A549 (cell line): ENCODE measurements around the gene FAR2. TPM values are rescaled to one million over a fixed set of nuclear protein-coding genes. Genes with fewer than 3 reads are reported as not detected.
"Not testable (repeated sequence)": the region's sequence is repeated elsewhere in the genome, so short reads cannot be mapped to it uniquely, and the experiment has no call there.

Experiments used
- ATAC-seq, 2 experiments: fragments of 200-7000 bp in 1 of 2; fragments of >200 bp in 1 of 2; cut with Nextera tagmentation in 1 of 2; cut with Tn5 transposase in 1 of 2; 3 replicates each; pipeline versions ENCODE4 v1.8.0 to v1.9.1; 2018 to 2020; ENCODE audit warnings: mild to moderate bottlenecking in 1 of 2, moderate library complexity in 1 of 2
- CTCF ChIA-PET: fragments of 300-600 bp; sonication (Branson Sonifier 250); formaldehyde crosslinking; extraction: SDS; loops from one replicate; lab custom pipeline; 2021; ENCODE audit warnings: antibody characterized with exemption, inconsistent platforms; lab: Yijun Ruan, JAX
- POLR2A ChIA-PET: fragments of 350-600 bp; formaldehyde crosslinking; extraction: SDS; loops from one replicate; lab custom pipeline; 2021; ENCODE audit warnings: antibody characterized with exemption, inconsistent platforms; lab: Yijun Ruan, JAX
- DNase-seq, 2 experiments: peaks; one replicate each; pipeline versions ENCODE4 v3.0.0 to v3.0.0-alpha.2; 2011 to 2016; ENCODE audit warnings: low read depth in 1 of 2, low spot score in 1 of 2
- FAIRE-seq: peaks from 2 replicates; lab custom pipeline; 2011; peaks lifted over from hg19 to GRCh38; lab: Jason Lieb, UNC
- H3K27ac ChIP-seq, 2 experiments: fragments of >200 bp; sonication (Bioruptor Twin); formaldehyde crosslinking; 3 replicates each; pipeline ENCODE4 v1.5.1; 2016 to 2017
- H3K4me1 ChIP-seq: fragments of >200 bp; sonication (Bioruptor Twin); formaldehyde crosslinking; 3 replicates; pipeline ENCODE4 v1.6.1; 2016
- H3K4me2 ChIP-seq: fragments of >200 bp; sonication (Bioruptor Twin); formaldehyde crosslinking; 3 replicates; pipeline ENCODE4 v1.6.1; 2016
- H3K4me3 ChIP-seq: fragments of >200 bp; sonication (Bioruptor Twin); formaldehyde crosslinking; 3 replicates; pipeline ENCODE4 v1.5.1; 2016
- H3K9me3 ChIP-seq: fragments of >200 bp; sonication (Bioruptor Twin); formaldehyde crosslinking; 3 replicates; pipeline ENCODE4 v1.6.1; 2016
- CBX2 ChIP-seq: fragments of 200-600 bp; sonication (generic); IDR thresholded peaks from 2 replicates; pipeline ENCODE4 v1.6.1; 2016; ENCODE audit warnings: low read depth, mild to moderate bottlenecking, borderline replicate concordance
- CHD2 ChIP-seq: fragments of 150-350 bp; IDR thresholded peaks from 2 replicates; pipeline ENCODE4 v1.6.1; 2014; ENCODE audit warnings: low read length; ENCODE audit not compliant: partially characterized antibody
- E2F6 ChIP-seq: IDR thresholded peaks from 2 replicates; pipeline ENCODE4 v1.6.1; 2012; ENCODE audit warnings: low read depth, borderline replicate concordance
- EHF ChIP-seq: fragments of 250-450 bp; sonication (Bioruptor Pico); IDR thresholded peaks from 2 replicates; pipeline ENCODE4 v1.5.0; 2020; ENCODE audit warnings: mild to moderate bottlenecking
- EHMT2 ChIP-seq: fragments of 200-600 bp; sonication (generic); IDR thresholded peaks from 2 replicates; pipeline ENCODE4 v1.6.1; 2016; ENCODE audit warnings: antibody characterized with exemption, low read depth, mild to moderate bottlenecking, moderate library complexity
- FOSB ChIP-seq: fragments of 250-450 bp; sonication (Bioruptor Pico); IDR thresholded peaks from 2 replicates; pipeline ENCODE4 v1.5.0; 2020; ENCODE audit warnings: mild to moderate bottlenecking, moderate library complexity
- FOXS1 ChIP-seq: fragments of 250-450 bp; sonication (Bioruptor Pico); IDR thresholded peaks from 2 replicates; pipeline ENCODE4 v1.5.0; 2020; ENCODE audit warnings: mild to moderate bottlenecking, moderate library complexity
- GATA3 ChIP-seq: IDR thresholded peaks from 2 replicates; pipeline ENCODE4 v1.6.1; 2012; ENCODE audit warnings: borderline replicate concordance
- HES2 ChIP-seq: fragments of >200 bp; sonication (Bioruptor Twin); formaldehyde crosslinking; IDR thresholded peaks from 2 replicates; pipeline ENCODE4 v1.6.1; 2016
- HMGXB4 ChIP-seq: fragments of 250-450 bp; sonication (Bioruptor Pico); IDR thresholded peaks from 2 replicates; pipeline ENCODE4 v1.5.0; 2021; ENCODE audit warnings: mild to moderate bottlenecking, moderate library complexity, borderline replicate concordance
- HOXB5 ChIP-seq: fragments of 250-450 bp; sonication (Bioruptor Pico); IDR thresholded peaks from 2 replicates; pipeline ENCODE4 v1.5.0; 2020; ENCODE audit warnings: mild to moderate bottlenecking, moderate library complexity
- JUNB ChIP-seq: fragments of >200 bp; sonication (Bioruptor Twin); formaldehyde crosslinking; IDR thresholded peaks from 2 replicates; pipeline ENCODE4 v1.6.1; 2016
- KDM5A ChIP-seq: fragments of 200-600 bp; sonication (generic); IDR thresholded peaks from 2 replicates; pipeline ENCODE4 v1.6.1; 2016; ENCODE audit warnings: antibody characterized with exemption, mild to moderate bottlenecking
- MAFK ChIP-seq: fragments of 450-650 bp; IDR thresholded peaks from 2 replicates; pipeline ENCODE4 v1.6.1; 2014; ENCODE audit not compliant: partially characterized antibody
- MYC ChIP-seq: IDR thresholded peaks from 2 replicates; pipeline ENCODE4 v1.6.1; 2012; ENCODE audit warnings: mild to moderate bottlenecking, inconsistent platforms, low read length, improper control_type of control experiment, borderline replicate concordance
- NFE2L2 ChIP-seq: fragments of 150-350 bp; conservative IDR thresholded peaks from 2 replicates; pipeline ENCODE4 v1.6.1; 2014; ENCODE audit warnings: low read length
- NR3C1 ChIP-seq: fragments of >200 bp; sonication (Bioruptor Twin); formaldehyde crosslinking; IDR thresholded peaks from 3 replicates; pipeline ENCODE4 v1.6.1; 2017
- PHF8 ChIP-seq: fragments of 200-600 bp; sonication (generic); IDR thresholded peaks from 2 replicates; pipeline ENCODE4 v1.6.1; 2016; ENCODE audit warnings: low read depth, mild to moderate bottlenecking, antibody characterized with exemption, moderate library complexity, borderline replicate concordance
- POLR2A ChIP-seq: IDR thresholded peaks from 2 replicates; pipeline ENCODE4 v1.6.1; 2012; ENCODE audit warnings: mild to moderate bottlenecking, low read length
- REST ChIP-seq: fragments of 200-600 bp; sonication (generic); IDR thresholded peaks from 2 replicates; pipeline ENCODE4 v1.6.1; 2016; ENCODE audit warnings: antibody characterized with exemption, mild to moderate bottlenecking, moderate library complexity
- RFX5 ChIP-seq: fragments of 450-650 bp; IDR thresholded peaks from 2 replicates; pipeline ENCODE4 v1.7.1; 2014; ENCODE audit warnings: antibody characterized with exemption, mild to moderate bottlenecking, moderate library complexity
- TP53 ChIP-seq: fragments of 250-450 bp; sonication (Bioruptor Pico); IDR thresholded peaks from 2 replicates; pipeline ENCODE4 v1.5.0; 2021; ENCODE audit warnings: mild to moderate bottlenecking, moderate library complexity
- ZC3H11A ChIP-seq: fragments of 450-650 bp; IDR thresholded peaks from 2 replicates; pipeline ENCODE4 v1.6.1; 2014; ENCODE audit warnings: antibody characterized with exemption, mild to moderate bottlenecking
- WGBS: methylation state at CpG from one replicate; pipeline ENCODE4 v1.1.6; 2017; ENCODE audit errors: missing lambda C conversion rate; 5-methylcytosine and 5-hydroxymethylcytosine counted together
- polyA plus RNA-seq, 4 experiments: library from polyadenylated mRNA; depleted of rRNA in 3 of 4; stranded (reverse); fragments of >200 nt; fragmentation: RNase III in 1 of 4; extraction: RNeasy Plus Mini Kit Qiagen cat#74134 plus additional on column Dnase treatment in 1 of 4; gene quantifications; 2 replicates in 3 of 4; 3 replicates in 1 of 4; pipeline ENCODE4 v1.2.3, GENCODE V29; 2011 to 2017

Gene FAR2
- polyA plus RNA-seq, 2 of the 4 experiments (the other 2 are of a cell fraction), result 0.06 TPM; not detected in 1

GRCh38 chr12:29256598-29256997 lies 107.5 kb downstream of the FAR2 start:
- H3K27ac ChIP-seq, result no peak overlapping the region
- H3K4me2 ChIP-seq, result no peak overlapping the region
- 56% methylated on average over 5 of the region's 21 CpGs for WGBS
- no peak for FAIRE-seq
- no peak for ATAC-seq
- H3K4me3 ChIP-seq, result no peak overlapping the region
- no peaks in the 10 kb centered on the region for H3K4me1 ChIP-seq
- ChIA-PET POLR2A (no interaction called here), CTCF (no interaction called here)
- no peaks in the 10 kb centered on the region for H3K9me3 ChIP-seq
- DNase-seq, result no peak
- TF ChIP-seq PHF8 (no peak), MYC (no peak), E2F6 (no peak), TP53 (CRISPR knock-in tag) (no peak), JUNB (no peak), FOSB (CRISPR knock-in tag) (no peak), FOXS1 (CRISPR knock-in tag) (no peak), RFX5 (no peak), NR3C1 (no peak), HOXB5 (CRISPR knock-in tag) (no peak), POLR2A (no peak), HMGXB4 (CRISPR knock-in tag) (no peak), EHMT2 (no peak), CBX2 (no peak), KDM5A (no peak), GATA3 (no peak), HES2 (no peak), MAFK (no peak), CHD2 (no peak)

GRCh38 chr12:29257687-29258086 lies 108.6 kb downstream of the FAR2 start:
- H3K4me2 ChIP-seq, ATAC-seq, H3K9me3 ChIP-seq, DNase-seq, POLR2A ChIA-PET, CTCF ChIA-PET, H3K4me3 ChIP-seq, H3K27ac ChIP-seq, H3K4me1 ChIP-seq, FAIRE-seq: not testable (repeated sequence)
- 53% methylated on average over 12 of the region's 12 CpGs for WGBS

- Histone ChIP-seq H3K4me2 (no peak overlapping the region), H3K9me3 (no peaks in the 10 kb centered on the region), H3K4me1 (no peaks in the 10 kb centered on the region), H3K4me3 (no peak overlapping the region), H3K27ac (no peak overlapping the region)
- DNase-seq (no peak), ATAC-seq (no peak), FAIRE-seq (no peak)
- ChIA-PET CTCF (interaction anchor here (1.0 kb wide), 1 partner anchor 19 kb away, joined by 3 read pairs; no protein-coding TSS in a partner anchor), POLR2A (no interaction called here)
- TF ChIP-seq HOXB5 (CRISPR knock-in tag) (no peak), ZC3H11A (peak; percentile 53; the same call in 1 of the 2 replicates), MYC (no peak), EHF (CRISPR knock-in tag) (no peak), REST (no peak), NFE2L2 (no peak), PHF8 (no peak)
Measured at GRCh38 chr12:29264424-29264823, 115.3 kb downstream of the FAR2 start.
